ENCODE results near the gene RBCK1. TPM values are rescaled to one million over a fixed set of nuclear protein-coding genes. Genes with fewer than 3 reads are reported as not detected.

RBCK1 gene
- total RNA-seq, 4 donors from 2014 or later: 133 to 254 (median 154) TPM

GRCh38 chr20:478010-478948, 70.2 kb downstream of the RBCK1 start:
- H3K36me3 ChIP-seq: peaks cover 0 to 37% (median 0%) of the 10 kb centered on the region in 3 donors
- TF ChIP-seq POLR2A (IDR thresholded peaks at IDR 0.05): no peak
- no peak for TF ChIP-seq CTCF (IDR thresholded peaks at IDR 0.05)

GRCh38 chr20:478949-479429, 70.9 kb downstream of the RBCK1 start:
- Histone ChIP-seq H3K27ac (no peak overlapping the region), H3K4me1 (no peaks in the 10 kb centered on the region), H3K27me3 (no peaks in the 10 kb centered on the region), H3K4me3 (no peak overlapping the region), H3K36me3 (peaks cover 0 to 44% (median 0%) of the 10 kb centered on the region in 3 donors), H3K9me3 (no peaks in the 10 kb centered on the region)
- DNase-seq: no peak
- TF ChIP-seq CTCF (IDR thresholded peaks at IDR 0.05) (peak; percentile 13 to 79 (median 71)), POLR2A (IDR thresholded peaks at IDR 0.05) (no peak)

More at GRCh38 chr20:478010-478948, 70.2 kb downstream of the RBCK1 start:
- H3K4me3 ChIP-seq: no peak overlapping the region
- DNase-seq: no peak
- H3K9me3 ChIP-seq: no peaks in the 10 kb centered on the region
- H3K27me3 ChIP-seq: no peaks in the 10 kb centered on the region
- H3K4me1 ChIP-seq: no peaks in the 10 kb centered on the region
- no peak overlapping the region for H3K27ac ChIP-seq

GRCh38 chr20:479487-479886, 71.4 kb downstream of the RBCK1 start:
- Histone ChIP-seq H3K36me3 (peaks cover 0 to 49% (median 0%) of the 10 kb centered on the region in 3 donors), H3K4me3 (no peak overlapping the region), H3K4me1 (no peaks in the 10 kb centered on the region), H3K27me3 (no peaks in the 10 kb centered on the region), H3K27ac (no peak overlapping the region), H3K9me3 (no peaks in the 10 kb centered on the region)
- TF ChIP-seq CTCF (IDR thresholded peaks at IDR 0.05): no peak
- no peak for TF ChIP-seq POLR2A (IDR thresholded peaks at IDR 0.05)
- no peak for DNase-seq

- TF ChIP-seq CTCF (IDR thresholded peaks at IDR 0.05): no peak
- TF ChIP-seq POLR2A (IDR thresholded peaks at IDR 0.05): no peak
- no peak for DNase-seq
- no peak overlapping the region for H3K4me3 ChIP-seq
- H3K27ac ChIP-seq: no peak overlapping the region
- no peaks in the 10 kb centered on the region for H3K4me1 ChIP-seq
- H3K36me3 ChIP-seq: peaks cover 0 to 53% (median 0%) of the 10 kb centered on the region in 3 donors
- H3K27me3 ChIP-seq: no peaks in the 10 kb centered on the region
- H3K9me3 ChIP-seq: no peaks in the 10 kb centered on the region
Observed at GRCh38 chr20:480044-480443, 71.9 kb downstream of the RBCK1 start.

- Histone ChIP-seq H3K4me1 (no peaks in the 10 kb centered on the region), H3K4me3 (no peak overlapping the region), H3K27ac (no peak overlapping the region), H3K27me3 (no peaks in the 10 kb centered on the region), H3K9me3 (no peaks in the 10 kb centered on the region), H3K36me3 (peaks cover 0 to 64% (median 0%) of the 10 kb centered on the region in 3 donors)
- TF ChIP-seq POLR2A (IDR thresholded peaks at IDR 0.05): no peak
- TF ChIP-seq CTCF (IDR thresholded peaks at IDR 0.05): no peak
- no peak for DNase-seq
Observed at GRCh38 chr20:481167-481566, 73.1 kb downstream of the RBCK1 start.

Small RNA genes lying within 50 kb of the gene (small RNA-seq; reads per million reads assigned to genes)
- 0 reads per million in 2 donors for gene RF00019

Other genes with a start within 250 kb of the RBCK1 start
- not detected for gene DEFB128, start 218.6 kb upstream of the RBCK1 start, total RNA-seq
- not detected for gene DEFB129, start 181.0 kb upstream of the RBCK1 start, total RNA-seq
- gene DEFB132, start 150.6 kb upstream of the RBCK1 start, total RNA-seq: not detected
- gene C20orf96, start 117.5 kb upstream of the RBCK1 start, total RNA-seq: 10 to 100 TPM in 2 of 4 donors, 1 to 10 TPM in 2; 6.3 to 41.3 (median 10.5) TPM
- 10 to 100 TPM in 3 of 4 donors, 1 to 10 TPM in 1; 9.6 to 17.3 (median 13.9) TPM for gene ZCCHC3, start 110.7 kb upstream of the RBCK1 start, total RNA-seq
- 1 to 10 TPM; 1.4 to 7.4 (median 2.5) TPM for gene SOX12, start 82.7 kb upstream of the RBCK1 start, total RNA-seq
- 1 to 10 TPM; 2.1 to 5.5 (median 4.6) TPM for gene NRSN2, start 61.2 kb upstream of the RBCK1 start, total RNA-seq
- 10 to 100 TPM in 2 of 4 donors, 1 to 10 TPM in 2; 8.3 to 22.7 (median 12.1) TPM for gene TRIB3, start 27.5 kb upstream of the RBCK1 start, total RNA-seq
- 10 to 100 TPM; 38.1 to 43.6 (median 42.8) TPM for gene TBC1D20, start 54.2 kb downstream of the RBCK1 start, total RNA-seq
- 100 to 1,000 TPM in 2 of 4 donors, 10 to 100 TPM in 2; 60.2 to 105 (median 97.3) TPM for gene CSNK2A1, start 135.5 kb downstream of the RBCK1 start, total RNA-seq
- not detected for gene TCF15, start 202.0 kb downstream of the RBCK1 start, total RNA-seq
- gene SRXN1, start 244.9 kb downstream of the RBCK1 start, total RNA-seq: 10 to 100 TPM; 15.0 to 83.0 (median 29.9) TPM